Liver (tissue), 9 donors: Measurements from ENCODE around the gene ZKSCAN8. TPM values are rescaled to one million over a fixed set of nuclear protein-coding genes. Genes with fewer than 3 reads are reported as not detected.

Source experiments
- DNase-seq: peaks from one replicate; pipeline ENCODE4 v3.0.0-alpha.2; 2017; ENCODE audit warnings: low spot score
- H3K27ac ChIP-seq, 2 donors: one replicate each; pipeline ENCODE4 v1.7.0; 2013; ENCODE audit warnings: inconsistent platforms in 2 of 2, low read length in 2 of 2, control low read depth in 1 of 2, low read depth in 1 of 2, mild to moderate bottlenecking in 1 of 2
- H3K27me3 ChIP-seq, 4 donors: one replicate each; pipeline versions ENCODE4 v1.6.1 to v1.7.0; 2013; ENCODE audit warnings: low read length in 3 of 4, inconsistent platforms in 1 of 4, mild to moderate bottlenecking in 1 of 4, moderate library complexity in 1 of 4; ENCODE audit not compliant: control insufficient read depth in 4 of 4, insufficient read depth in 4 of 4
- H3K36me3 ChIP-seq, 4 donors: one replicate each; pipeline versions ENCODE4 v1.6.1 to v1.7.0; 2013; ENCODE audit warnings: low read length in 3 of 4, mild to moderate bottlenecking in 3 of 4, low read depth in 1 of 4, moderate library complexity in 1 of 4; ENCODE audit not compliant: control insufficient read depth in 4 of 4, insufficient read depth in 3 of 4
- H3K4me1 ChIP-seq, 4 donors: one replicate each; pipeline versions ENCODE4 v1.6.1 to v1.7.0; 2013; ENCODE audit warnings: low read length in 3 of 4, mild to moderate bottlenecking in 3 of 4, moderate library complexity in 1 of 4; ENCODE audit not compliant: control insufficient read depth in 4 of 4, insufficient read depth in 4 of 4
- H3K4me3 ChIP-seq, 3 donors: one replicate each; pipeline versions ENCODE4 v1.6.1 to v1.7.0; 2013; ENCODE audit warnings: low read length in 3 of 3, control low read depth in 1 of 3, low read depth in 1 of 3, mild to moderate bottlenecking in 1 of 3
- H3K9ac ChIP-seq, 2 donors: one replicate each; pipeline ENCODE4 v1.7.0; 2013; ENCODE audit warnings: low read length in 2 of 2, mild to moderate bottlenecking in 2 of 2, moderate library complexity in 2 of 2, control low read depth in 1 of 2, low read depth in 1 of 2
- H3K9me3 ChIP-seq, 4 donors: one replicate each; pipeline versions ENCODE4 v1.6.1 to v1.7.0; 2013; ENCODE audit warnings: low read length in 3 of 4; ENCODE audit not compliant: control insufficient read depth in 4 of 4
- CTCF ChIP-seq: fragments of 150-350 bp; IDR thresholded peaks from 2 replicates; pipeline ENCODE4 v1.5.1; 2017; ENCODE audit warnings: improper control_type of control experiment, low read depth, low read length; ENCODE audit not compliant: missing input control
- EGR1 ChIP-seq, 2 donors: IDR thresholded peaks; 2 replicates each; pipeline ENCODE4 v1.6.1; 2016 to 2018; ENCODE audit warnings: antibody characterized with exemption in 2 of 2, low read depth in 2 of 2
- FOXA1 ChIP-seq: IDR thresholded peaks from 2 replicates; pipeline ENCODE4 v1.6.1; 2016; ENCODE audit warnings: antibody characterized with exemption
- FOXA2 ChIP-seq: IDR thresholded peaks from 2 replicates; pipeline ENCODE4 v1.6.1; 2016; ENCODE audit warnings: antibody characterized with exemption
- GABPA ChIP-seq, 2 donors: IDR thresholded peaks in 1 of 2; conservative IDR thresholded peaks in 1 of 2; 2 replicates each; pipeline ENCODE4 v1.6.1; 2016; ENCODE audit warnings: antibody characterized with exemption in 2 of 2, mild to moderate bottlenecking in 1 of 2, moderate library complexity in 1 of 2
- HNF4A ChIP-seq, 2 donors: conservative IDR thresholded peaks; 2 replicates each; pipeline ENCODE4 v1.6.1; 2016; ENCODE audit warnings: antibody characterized with exemption in 2 of 2, mild to moderate bottlenecking in 2 of 2
- HNF4G ChIP-seq: IDR thresholded peaks from 2 replicates; pipeline ENCODE4 v1.6.1; 2016; ENCODE audit warnings: antibody characterized with exemption
- JUND ChIP-seq, 2 donors: IDR thresholded peaks; 2 replicates each; pipeline ENCODE4 v1.6.1; 2016; ENCODE audit warnings: antibody characterized with exemption in 2 of 2
- NR2F2 ChIP-seq: IDR thresholded peaks from 2 replicates; pipeline ENCODE4 v1.6.1; 2016; ENCODE audit warnings: antibody characterized with exemption
- RAD21 ChIP-seq, 2 donors: IDR thresholded peaks; 2 replicates each; pipeline ENCODE4 v1.6.1; 2016; ENCODE audit warnings: antibody characterized with exemption in 2 of 2, mild to moderate bottlenecking in 2 of 2
- RXRA ChIP-seq, 2 donors: IDR thresholded peaks; 2 replicates each; pipeline ENCODE4 v1.6.1; 2017 to 2018; ENCODE audit warnings: antibody characterized with exemption in 2 of 2, mild to moderate bottlenecking in 1 of 2
- SP1 ChIP-seq: IDR thresholded peaks from 2 replicates; pipeline ENCODE4 v1.6.1; 2018; ENCODE audit warnings: antibody characterized with exemption, mild to moderate bottlenecking
- TAF1 ChIP-seq: conservative IDR thresholded peaks from 2 replicates; pipeline ENCODE4 v1.6.1; 2016; ENCODE audit warnings: antibody characterized with exemption, mild to moderate bottlenecking
- YY1 ChIP-seq: IDR thresholded peaks from 2 replicates; pipeline ENCODE4 v1.6.1; 2016; ENCODE audit warnings: antibody characterized with exemption, mild to moderate bottlenecking
- ZBTB33 ChIP-seq: IDR thresholded peaks from 2 replicates; pipeline ENCODE4 v1.6.1; 2016; ENCODE audit warnings: antibody characterized with exemption
- polyA plus RNA-seq, 2 donors: library from polyadenylated mRNA; stranded (reverse) in 1 of 2; unstranded in 1 of 2; fragments of 200-250 nt in 1 of 2; fragments of >200 nt in 1 of 2; fragmentation: Nextera tagmentation in 1 of 2; extraction: Ambion mirVana in 1 of 2; gene quantifications; one replicate each; pipeline versions ENCODE4 v1.2.1 to v1.2.3, GENCODE V29; 2013 to 2015
- total RNA-seq, 2 donors: library from RNA; depleted of rRNA; stranded (reverse); fragments of >200 nt; gene quantifications; one replicate each; pipeline ENCODE4 v1.2.3, GENCODE V29; 2014
- TF ChIP-seq, protein P1 (sequence below): IDR thresholded peaks from 2 replicates; pipeline ENCODE4 v1.6.1; 2016; ENCODE audit warnings: antibody characterized with exemption
- TF ChIP-seq, protein P2 (sequence below): IDR thresholded peaks from 2 replicates; pipeline ENCODE4 v1.6.1; 2016; ENCODE audit warnings: antibody characterized with exemption
- TF ChIP-seq, protein P3 (sequence below): IDR thresholded peaks from 2 replicates; pipeline ENCODE4 v1.6.1; 2016; ENCODE audit warnings: antibody characterized with exemption, mild to moderate bottlenecking
- donor health status: healthy.
- donor health status: healthy.
- donor health status: healthy.
- donor health status: healthy.
- donor health status: healthy.

The ZKSCAN8 gene
- total and polyA plus RNA-seq, 4 donors = 2.4 to 13.4 (median 6.8) TPM

GRCh38 chr6:28154357-28154756 lies 12.7 kb downstream of the ZKSCAN8 start:
- Histone ChIP-seq H3K27ac (no peak overlapping the region), H3K9ac (no peak overlapping the region), H3K4me1 (no peaks in the 10 kb centered on the region), H3K9me3 (peaks cover 2 to 19% (median 7%) of the 10 kb centered on the region in 4 donors), H3K36me3 (peaks cover 20 to 71% (median 59%) of the 10 kb centered on the region in 4 donors), H3K4me3 (no peak overlapping the region), H3K27me3 (no peaks in the 10 kb centered on the region)
- no peak for DNase-seq
- TF ChIP-seq GABPA (IDR thresholded peaks at IDR 0.05 in 1 of 2, conservative IDR thresholded peaks at IDR 0.05 in 1 of 2) = no peak
- TF ChIP-seq ZBTB33 = no peak
- TF ChIP-seq YY1 = no peak
- no peak for TF ChIP-seq FOXA1
- TF ChIP-seq, protein P1, sequence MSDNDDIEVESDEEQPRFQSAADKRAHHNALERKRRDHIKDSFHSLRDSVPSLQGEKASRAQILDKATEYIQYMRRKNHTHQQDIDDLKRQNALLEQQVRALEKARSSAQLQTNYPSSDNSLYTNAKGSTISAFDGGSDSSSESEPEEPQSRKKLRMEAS = no peak
- TF ChIP-seq FOXA2 = no peak
- no peak for TF ChIP-seq HNF4G
- TF ChIP-seq SP1 = no peak
- TF ChIP-seq CTCF = no peak
- TF ChIP-seq TAF1 = no peak
- no peak for TF ChIP-seq HNF4A (conservative IDR thresholded peaks at IDR 0.05)
- TF ChIP-seq RAD21 (IDR thresholded peaks at IDR 0.05) = no peak
- TF ChIP-seq JUND (IDR thresholded peaks at IDR 0.05) = no peak
- TF ChIP-seq, protein P2, sequence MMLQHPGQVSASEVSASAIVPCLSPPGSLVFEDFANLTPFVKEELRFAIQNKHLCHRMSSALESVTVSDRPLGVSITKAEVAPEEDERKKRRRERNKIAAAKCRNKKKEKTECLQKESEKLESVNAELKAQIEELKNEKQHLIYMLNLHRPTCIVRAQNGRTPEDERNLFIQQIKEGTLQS = no peak
- TF ChIP-seq, protein P3, sequence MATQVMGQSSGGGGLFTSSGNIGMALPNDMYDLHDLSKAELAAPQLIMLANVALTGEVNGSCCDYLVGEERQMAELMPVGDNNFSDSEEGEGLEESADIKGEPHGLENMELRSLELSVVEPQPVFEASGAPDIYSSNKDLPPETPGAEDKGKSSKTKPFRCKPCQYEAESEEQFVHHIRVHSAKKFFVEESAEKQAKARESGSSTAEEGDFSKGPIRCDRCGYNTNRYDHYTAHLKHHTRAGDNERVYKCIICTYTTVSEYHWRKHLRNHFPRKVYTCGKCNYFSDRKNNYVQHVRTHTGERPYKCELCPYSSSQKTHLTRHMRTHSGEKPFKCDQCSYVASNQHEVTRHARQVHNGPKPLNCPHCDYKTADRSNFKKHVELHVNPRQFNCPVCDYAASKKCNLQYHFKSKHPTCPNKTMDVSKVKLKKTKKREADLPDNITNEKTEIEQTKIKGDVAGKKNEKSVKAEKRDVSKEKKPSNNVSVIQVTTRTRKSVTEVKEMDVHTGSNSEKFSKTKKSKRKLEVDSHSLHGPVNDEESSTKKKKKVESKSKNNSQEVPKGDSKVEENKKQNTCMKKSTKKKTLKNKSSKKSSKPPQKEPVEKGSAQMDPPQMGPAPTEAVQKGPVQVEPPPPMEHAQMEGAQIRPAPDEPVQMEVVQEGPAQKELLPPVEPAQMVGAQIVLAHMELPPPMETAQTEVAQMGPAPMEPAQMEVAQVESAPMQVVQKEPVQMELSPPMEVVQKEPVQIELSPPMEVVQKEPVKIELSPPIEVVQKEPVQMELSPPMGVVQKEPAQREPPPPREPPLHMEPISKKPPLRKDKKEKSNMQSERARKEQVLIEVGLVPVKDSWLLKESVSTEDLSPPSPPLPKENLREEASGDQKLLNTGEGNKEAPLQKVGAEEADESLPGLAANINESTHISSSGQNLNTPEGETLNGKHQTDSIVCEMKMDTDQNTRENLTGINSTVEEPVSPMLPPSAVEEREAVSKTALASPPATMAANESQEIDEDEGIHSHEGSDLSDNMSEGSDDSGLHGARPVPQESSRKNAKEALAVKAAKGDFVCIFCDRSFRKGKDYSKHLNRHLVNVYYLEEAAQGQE = no peak
- no peak for TF ChIP-seq EGR1 (IDR thresholded peaks at IDR 0.05; ENCODE audit: low read depth in 2 of 2)
- no peak for TF ChIP-seq NR2F2
- no peak for TF ChIP-seq RXRA (IDR thresholded peaks at IDR 0.05)
